ENCODE results near the gene KRTAP5-2. TPM values are rescaled to one million over a fixed set of nuclear protein-coding genes. Genes with fewer than 3 reads are reported as not detected.

The KRTAP5-2 gene
- polyA plus RNA-seq, 3 donors = not detected

DNA sequence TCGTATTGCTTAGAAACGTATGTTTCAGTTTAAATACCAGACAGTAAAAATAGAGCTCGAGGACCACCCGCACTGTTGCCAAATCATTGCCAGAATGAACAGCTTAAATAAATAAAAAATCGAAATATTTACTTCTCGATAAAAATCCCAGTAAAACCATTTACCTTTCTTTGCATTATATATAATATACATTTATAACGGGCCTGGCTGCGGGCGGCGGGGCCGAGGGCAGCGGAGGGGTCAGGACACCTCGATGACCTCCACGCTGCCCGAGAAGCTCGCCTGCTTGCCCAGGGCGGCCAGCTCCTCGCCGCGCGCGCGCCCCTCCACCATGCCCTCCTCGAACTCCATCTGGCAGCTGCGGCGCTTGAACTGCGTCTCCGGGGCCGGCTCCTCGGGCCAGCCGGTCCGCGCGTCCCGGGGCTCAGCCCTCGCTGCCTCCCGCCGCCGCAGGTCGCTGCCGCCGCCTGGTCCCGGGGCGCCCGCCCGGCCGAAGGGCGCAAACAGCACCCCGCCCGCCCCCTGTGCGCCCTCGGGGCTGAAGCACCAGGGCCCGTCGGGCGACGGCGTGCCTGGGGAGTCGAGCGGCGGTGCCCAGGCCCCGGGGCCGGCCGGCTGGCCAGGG, 41.7 kb downstream of the KRTAP5-2 start:
- H3K4me3 Mint-ChIP-seq = peak overlapping the region in 1 of 2 donors; percentile 48
- H3K9ac ChIP-seq (ENCODE audit: insufficient read depth, low read length, poor library complexity, severe bottlenecking) = no peak overlapping the region
- WGBS (ENCODE audit: insufficient coverage) = 22% methylated on average over 60 of the region's 63 CpGs
- H3K36me3 ChIP-seq (replicated peaks in 1 of 2; ENCODE audit: control insufficient read depth in 1 of 2, insufficient read depth in 2 of 2, low read length in 2 of 2) = no peaks in the 10 kb centered on the region
- H3K27ac ChIP-seq (ENCODE audit: low read depth in 1 of 2, low read length in 2 of 2) = no peak overlapping the region
- H3K27me3 ChIP-seq (ENCODE audit: control insufficient read depth in 2 of 2, insufficient read depth in 2 of 2, low read length in 2 of 2) = peaks cover 0 to 35% of the 10 kb centered on the region in 2 donors
- no peaks in the 10 kb centered on the region for H3K36me3 Mint-ChIP-seq
- no peaks in the 10 kb centered on the region for H4K20me1 ChIP-seq (ENCODE audit: insufficient read depth, low read length)
- no peak overlapping the region for H3K27ac Mint-ChIP-seq
- H3K4me2 ChIP-seq (replicated peaks; ENCODE audit: extremely low read depth, low read length, poor library complexity, severe bottlenecking) = no peak overlapping the region
- no peaks in the 10 kb centered on the region for H3K4me1 ChIP-seq (ENCODE audit: control insufficient read depth in 1 of 2, insufficient read depth in 2 of 2, low read length in 2 of 2)
- peaks cover 0 to 5% (median 0%) of the 10 kb centered on the region in 7 donors for H3K9me3 Mint-ChIP-seq
- intact Hi-C loops (cut with micrococcal nuclease) = no loop called here
- H2AFZ ChIP-seq (ENCODE audit: insufficient read depth, low read depth, low read length, poor library complexity, severe bottlenecking) = no peak overlapping the region
- no peaks in the 10 kb centered on the region for H3K4me1 Mint-ChIP-seq
- peaks cover 37 to 65% (median 48%) of the 10 kb centered on the region in 3 donors for H3K27me3 Mint-ChIP-seq (ENCODE audit: low read depth in 3 of 3)
- no peaks in the 10 kb centered on the region for H3K9me3 ChIP-seq (replicated peaks in 1 of 2; ENCODE audit: control insufficient read depth in 1 of 2, insufficient read depth in 1 of 2, low read length in 2 of 2)
- no peak overlapping the region for H3K4me3 ChIP-seq (replicated peaks in 1 of 3; ENCODE audit: low read depth in 2 of 3, low read length in 3 of 3)
- DNase-seq = no peak
- H3K79me2 ChIP-seq (ENCODE audit: insufficient read depth, low read length) = no peaks in the 10 kb centered on the region
- TF ChIP-seq, protein P1, sequence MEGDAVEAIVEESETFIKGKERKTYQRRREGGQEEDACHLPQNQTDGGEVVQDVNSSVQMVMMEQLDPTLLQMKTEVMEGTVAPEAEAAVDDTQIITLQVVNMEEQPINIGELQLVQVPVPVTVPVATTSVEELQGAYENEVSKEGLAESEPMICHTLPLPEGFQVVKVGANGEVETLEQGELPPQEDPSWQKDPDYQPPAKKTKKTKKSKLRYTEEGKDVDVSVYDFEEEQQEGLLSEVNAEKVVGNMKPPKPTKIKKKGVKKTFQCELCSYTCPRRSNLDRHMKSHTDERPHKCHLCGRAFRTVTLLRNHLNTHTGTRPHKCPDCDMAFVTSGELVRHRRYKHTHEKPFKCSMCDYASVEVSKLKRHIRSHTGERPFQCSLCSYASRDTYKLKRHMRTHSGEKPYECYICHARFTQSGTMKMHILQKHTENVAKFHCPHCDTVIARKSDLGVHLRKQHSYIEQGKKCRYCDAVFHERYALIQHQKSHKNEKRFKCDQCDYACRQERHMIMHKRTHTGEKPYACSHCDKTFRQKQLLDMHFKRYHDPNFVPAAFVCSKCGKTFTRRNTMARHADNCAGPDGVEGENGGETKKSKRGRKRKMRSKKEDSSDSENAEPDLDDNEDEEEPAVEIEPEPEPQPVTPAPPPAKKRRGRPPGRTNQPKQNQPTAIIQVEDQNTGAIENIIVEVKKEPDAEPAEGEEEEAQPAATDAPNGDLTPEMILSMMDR (IDR thresholded peaks at IDR 0.05) = no peak

DNA sequence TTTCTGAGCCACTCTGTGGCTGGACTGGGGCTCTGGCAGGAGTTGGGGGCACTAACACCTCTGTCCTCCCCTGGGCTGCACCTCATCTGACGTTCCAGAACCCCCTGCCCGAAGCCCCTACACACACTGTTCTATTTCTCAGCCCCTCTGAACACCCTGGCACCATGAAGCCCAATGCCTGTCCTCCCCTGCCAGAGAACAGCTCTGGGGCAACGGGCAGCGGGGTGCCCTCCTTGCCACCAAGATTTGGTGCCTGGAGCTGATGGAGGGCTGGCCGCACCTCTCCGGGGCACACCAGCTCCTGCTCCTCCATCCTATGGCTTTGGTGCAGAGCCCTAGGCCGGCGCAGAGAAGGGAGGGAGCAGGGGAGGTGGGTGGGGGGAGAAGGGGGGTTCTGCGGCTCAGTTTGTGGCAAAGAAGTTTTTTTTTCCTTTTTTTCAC, 42.4 kb downstream of the KRTAP5-2 start:
- no peak for DNase-seq
- H3K27ac Mint-ChIP-seq = peak overlapping the region in 1 of 7 donors; percentile 68

More for the DNA sequence above, 42.4 kb downstream of the KRTAP5-2 start:
- Histone ChIP-seq H3K9me3 (replicated peaks in 1 of 2; ENCODE audit: control insufficient read depth in 1 of 2, insufficient read depth in 1 of 2, low read length in 2 of 2) (no peaks in the 10 kb centered on the region), H3K9ac (ENCODE audit: insufficient read depth, low read length, poor library complexity, severe bottlenecking) (no peak overlapping the region), H3K27me3 (ENCODE audit: control insufficient read depth in 2 of 2, insufficient read depth in 2 of 2, low read length in 2 of 2) (peaks cover 0 to 35% of the 10 kb centered on the region in 2 donors), H3K27ac (ENCODE audit: low read depth in 1 of 2, low read length in 2 of 2) (no peak overlapping the region), H3K36me3 (replicated peaks in 1 of 2; ENCODE audit: control insufficient read depth in 1 of 2, insufficient read depth in 2 of 2, low read length in 2 of 2) (no peaks in the 10 kb centered on the region), H3K4me3 (replicated peaks in 1 of 3; ENCODE audit: low read depth in 2 of 3, low read length in 3 of 3) (no peak overlapping the region), H2AFZ (ENCODE audit: insufficient read depth, low read depth, low read length, poor library complexity, severe bottlenecking) (no peak overlapping the region), H3K4me2 (replicated peaks; ENCODE audit: extremely low read depth, low read length, poor library complexity, severe bottlenecking) (no peak overlapping the region), H4K20me1 (ENCODE audit: insufficient read depth, low read length) (no peaks in the 10 kb centered on the region), H3K79me2 (ENCODE audit: insufficient read depth, low read length) (no peaks in the 10 kb centered on the region), H3K4me1 (ENCODE audit: control insufficient read depth in 1 of 2, insufficient read depth in 2 of 2, low read length in 2 of 2) (no peaks in the 10 kb centered on the region)
- 68% methylated on average over 5 of the region's 9 CpGs for WGBS (ENCODE audit: insufficient coverage)
- peak overlapping the region in 1 of 2 donors; percentile 61 for H3K4me3 Mint-ChIP-seq
- intact Hi-C loops (cut with micrococcal nuclease) = no loop called here
- H3K9me3 Mint-ChIP-seq = peaks cover 0 to 5% (median 0%) of the 10 kb centered on the region in 7 donors
- peaks cover 37 to 64% (median 48%) of the 10 kb centered on the region in 3 donors for H3K27me3 Mint-ChIP-seq (ENCODE audit: low read depth in 3 of 3)
- H3K4me1 Mint-ChIP-seq = no peaks in the 10 kb centered on the region
- TF ChIP-seq, protein P1 (IDR thresholded peaks at IDR 0.05) = no peak
- H3K36me3 Mint-ChIP-seq = no peaks in the 10 kb centered on the region

All from CD14-positive monocyte (primary cell).